GM10248 (cell line): ENCODE data around the gene WDR88.

ENCODE experiments used
- CTCF ChIA-PET: fragments of 300-600 bp; sonication (Branson Sonifier 250); formaldehyde crosslinking; extraction: SDS; loops from one replicate; lab custom pipeline; 2021; ENCODE audit warnings: antibody characterized with exemption; lab: Yijun Ruan, JAX
- POLR2A ChIA-PET: fragments of 350-650 bp; sonication (Branson Sonifier 250); formaldehyde crosslinking; extraction: SDS; loops from one replicate; lab custom pipeline; 2020; ENCODE audit warnings: antibody characterized with exemption; lab: Yijun Ruan, JAX
- DNase-seq: peaks from one replicate; pipeline ENCODE4 v3.0.0; 2012; ENCODE audit errors: extremely low spot score
- CTCF ChIP-seq: IDR thresholded peaks from 2 replicates; pipeline ENCODE4 v1.5.1; 2012; ENCODE audit warnings: mild to moderate bottlenecking, low read depth; ENCODE audit errors: extremely low read depth, missing control alignments, control extremely low read depth

The WDR88 gene

GRCh38 chr19:33110137-33110910, 21.6 kb upstream of the WDR88 start:
- ChIA-PET CTCF (interaction anchor here (1.5 kb wide), 1 partner anchor 74 kb away, joined by 3 read pairs; no protein-coding TSS in a partner anchor), POLR2A (no interaction called here)
- DNase-seq, result no peak
- TF ChIP-seq CTCF, result no peak

GRCh38 chr19:33111587-33111986, 20.3 kb upstream of the WDR88 start:
- ChIA-PET CTCF (interaction anchor here (1.5 kb wide), 1 partner anchor 73 kb away, joined by 3 read pairs; no protein-coding TSS in a partner anchor), POLR2A (no interaction called here)
- DNase-seq, result no peak
- no peak for TF ChIP-seq CTCF

DNA sequence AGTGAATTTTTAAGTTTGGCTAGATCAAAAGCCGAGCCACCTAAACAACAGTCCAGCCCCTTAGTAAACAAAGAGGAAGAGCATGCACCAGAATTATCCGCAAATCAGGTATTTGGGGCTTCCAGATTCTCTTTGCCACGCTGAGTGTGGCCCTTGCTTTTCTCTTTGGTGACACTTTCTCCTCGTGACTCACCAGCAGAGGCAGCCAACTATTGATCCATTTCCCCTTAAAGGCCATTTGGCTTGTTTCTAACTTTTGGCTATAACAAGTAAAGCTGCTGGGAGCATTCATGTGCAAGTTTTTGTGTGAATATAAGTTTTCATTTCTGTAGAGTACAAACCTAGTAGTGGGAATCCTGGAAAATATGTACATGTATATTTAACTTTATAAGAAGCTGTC, 17.6 kb upstream of the WDR88 start:
- CTCF ChIA-PET, result interaction anchor here (0.6 to 3.0 kb wide), 4 partner anchors 11 to 155 kb away, joined by 3 to 12 read pairs (median 3); no protein-coding TSS in a partner anchor
- POLR2A ChIA-PET, result no interaction called here
- TF ChIP-seq CTCF, result no peak
- DNase-seq, result no peak

- ChIA-PET POLR2A (interaction anchor here (0.6 kb wide), 1 partner anchor 1306 kb away, joined by 3 read pairs; no protein-coding TSS in a partner anchor), CTCF (interaction anchor here (1.2 to 1.3 kb wide), 3 partner anchors 11 to 139 kb away, joined by 3 to 5 read pairs (median 3); no protein-coding TSS in a partner anchor)
- no peak for TF ChIP-seq CTCF
- no peak for DNase-seq
Measured at GRCh38 chr19:33117501-33117900, 14.4 kb upstream of the WDR88 start.

GRCh38 chr19:33118643-33119042, 13.3 kb upstream of the WDR88 start:
- CTCF ChIA-PET, result interaction anchor here (0.9 to 1.2 kb wide), 3 partner anchors 34 to 133 kb away, joined by 3 read pairs; no protein-coding TSS in a partner anchor
- DNase-seq, result no peak
- TF ChIP-seq CTCF, result no peak
- POLR2A ChIA-PET, result no interaction called here

- ChIA-PET CTCF (interaction anchor here (0.7 to 3.7 kb wide), 16 partner anchors 9 to 448 kb away, joined by 3 to 29 read pairs (median 7); partner anchors contain the start of gene RGS9BP), POLR2A (no interaction called here)
- no peak for DNase-seq
- no peak for TF ChIP-seq CTCF
Measured at GRCh38 chr19:33124207-33125098, 7.5 kb upstream of the WDR88 start.
